Stimulated activated CD8-positive, alpha-beta memory T cell treated with anti-CD3 and anti-CD28 coated beads, Interleukin-12 subunit alpha, Interleukin-12 subunit beta, amount 100 ng/mL, for 1 hour (primary cell): ENCODE results near the gene LRRC15.

Experiments used
- DNase-seq: peaks from one replicate; pipeline ENCODE4 v3.0.0-alpha.2; 2020; ENCODE audit warnings: low read depth

Gene LRRC15

GRCh38 chr3:194364314-194364651 lies 5.3 kb downstream of the LRRC15 start:
- no peak for DNase-seq

GRCh38 chr3:194360568-194360967 lies 9.0 kb downstream of the LRRC15 start:
- DNase-seq = no peak

DNA sequence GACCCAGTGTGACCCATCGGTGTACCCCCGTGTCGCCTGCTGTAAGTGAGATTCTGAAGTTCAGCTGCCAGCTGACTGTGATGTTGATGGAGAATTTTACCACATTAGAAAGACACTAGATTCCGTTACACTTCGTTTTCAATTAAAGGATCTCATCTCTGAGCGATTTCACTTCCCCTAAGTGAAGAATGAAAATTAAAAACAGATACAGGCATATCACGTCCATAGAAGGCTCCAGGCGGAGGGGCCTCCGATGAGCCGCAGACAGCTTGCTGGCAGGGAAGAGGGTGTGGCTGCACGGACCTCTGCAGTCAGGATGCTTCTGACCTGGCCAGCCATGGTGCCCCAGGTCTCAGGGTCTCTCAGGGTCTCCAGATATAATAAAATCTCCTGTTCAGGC lies 11.9 kb downstream of the LRRC15 start:
- no peak for DNase-seq

GRCh38 chr3:194355379-194355778 lies 14.2 kb downstream of the LRRC15 start:
- DNase-seq = no peak

GRCh38 chr3:194354315-194354714 lies 15.2 kb downstream of the LRRC15 start:
- DNase-seq = no peak

DNA sequence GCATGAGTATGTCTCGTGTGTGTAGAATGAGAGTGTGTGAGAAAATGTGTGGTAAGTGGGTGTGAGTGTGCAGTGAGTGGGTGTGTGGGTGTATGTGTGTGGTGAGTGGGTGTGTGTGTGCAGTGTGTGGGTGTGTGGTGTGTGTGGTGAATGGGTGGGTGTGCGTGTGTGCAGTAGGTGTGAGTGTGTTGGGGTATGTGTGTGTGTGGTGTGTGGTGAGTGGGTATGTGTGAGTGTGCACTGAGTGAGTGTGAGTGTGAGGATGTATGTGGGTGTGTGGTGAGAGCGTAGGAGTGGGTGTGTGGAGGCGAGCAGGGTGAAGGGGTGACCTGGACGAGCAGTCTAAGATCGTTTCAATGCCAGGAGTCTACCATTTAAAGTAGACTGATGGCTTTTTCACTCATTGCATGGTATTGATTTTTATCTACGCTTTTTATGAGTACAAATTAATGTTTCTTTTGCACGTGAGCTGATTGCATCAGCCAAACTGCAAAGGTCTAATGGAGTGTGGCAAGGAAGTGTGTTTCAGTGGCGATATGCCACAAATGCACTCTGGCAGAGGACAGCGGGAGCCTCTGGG lies 16.8 kb downstream of the LRRC15 start:
- DNase-seq = no peak

DNA sequence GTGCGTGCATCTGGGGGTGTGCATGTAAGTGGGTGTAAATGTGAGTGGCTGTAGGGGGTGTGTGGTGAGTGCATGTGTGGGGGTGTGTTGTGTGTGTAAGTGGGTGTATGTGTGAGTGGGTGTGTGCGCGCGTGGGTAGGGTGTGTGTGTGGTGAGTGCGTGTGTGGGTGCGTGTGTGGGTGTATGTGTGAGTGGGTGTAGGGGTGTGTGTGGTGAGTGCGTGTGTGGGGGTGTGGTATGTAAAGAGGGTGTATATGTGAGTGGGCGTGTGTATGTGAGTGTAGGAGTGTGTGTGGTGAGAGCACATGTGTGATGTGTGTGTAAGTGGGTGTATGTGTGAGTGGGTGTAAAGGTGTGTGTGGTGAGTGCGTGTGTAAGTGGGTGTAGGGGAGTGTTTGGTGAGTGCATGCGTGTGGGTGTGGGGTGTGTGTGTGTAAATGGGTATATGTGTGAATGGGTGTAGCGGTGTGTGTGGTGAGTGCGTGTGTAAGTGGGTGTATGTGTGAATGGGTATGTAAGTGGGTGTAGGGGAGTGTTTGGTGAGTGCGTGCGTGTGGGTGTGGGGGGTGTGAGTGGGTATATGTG lies 17.5 kb downstream of the LRRC15 start:
- no peak for DNase-seq

DNA sequence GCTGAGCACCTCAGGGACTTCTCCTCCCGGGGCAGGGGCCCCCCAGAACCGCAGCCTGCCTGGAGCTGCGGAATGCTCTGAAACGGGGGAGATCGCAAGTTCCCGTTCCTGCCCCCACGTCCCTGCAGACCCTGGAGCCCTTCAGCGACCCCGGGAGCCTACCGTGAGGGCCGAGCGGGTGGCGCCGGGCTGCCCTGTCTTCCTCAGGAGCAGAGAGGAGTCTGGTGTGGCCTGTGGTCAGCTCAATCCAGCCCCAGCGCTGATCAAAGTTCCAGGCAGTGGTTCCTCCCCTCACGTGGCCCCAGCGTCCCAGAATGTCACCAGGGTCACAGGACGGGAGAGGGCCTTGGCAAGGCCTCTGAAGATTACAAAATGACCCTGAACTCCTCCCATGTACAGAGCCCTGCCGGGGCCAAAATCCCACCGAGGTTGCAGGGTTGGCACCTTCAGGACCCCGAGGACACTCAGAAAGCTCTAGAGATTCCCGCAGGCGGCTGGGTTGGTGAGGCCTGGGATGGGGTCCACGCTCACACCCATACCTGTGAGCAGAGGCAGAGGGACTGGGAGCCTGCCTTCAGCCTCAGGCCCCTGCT lies 18.4 kb downstream of the LRRC15 start, which contains the start of gene CPN2:
TSS of gene CPN2 (minus strand) at position 249 of the 593 bp plus-strand sequence. CDS start 8,626 bp downstream, outside the sequence.
- DNase-seq = no peak

DNA sequence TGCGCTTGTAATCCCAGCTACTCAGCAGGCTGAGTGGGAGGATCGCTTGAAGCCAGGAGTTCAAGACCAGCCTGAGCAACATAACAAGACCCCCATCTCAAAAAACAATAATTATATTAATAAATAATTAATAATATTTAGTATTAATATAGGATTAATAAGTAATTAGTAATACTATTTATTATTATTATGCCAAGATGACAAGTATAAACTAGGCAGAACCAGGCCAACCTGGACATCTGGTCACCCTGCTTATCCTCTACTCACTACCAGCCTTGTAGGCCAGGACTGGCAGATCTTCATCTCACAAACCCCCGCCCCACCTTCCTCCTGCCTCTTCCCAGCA lies 18.8 kb downstream of the LRRC15 start:
- DNase-seq = no peak

DNA sequence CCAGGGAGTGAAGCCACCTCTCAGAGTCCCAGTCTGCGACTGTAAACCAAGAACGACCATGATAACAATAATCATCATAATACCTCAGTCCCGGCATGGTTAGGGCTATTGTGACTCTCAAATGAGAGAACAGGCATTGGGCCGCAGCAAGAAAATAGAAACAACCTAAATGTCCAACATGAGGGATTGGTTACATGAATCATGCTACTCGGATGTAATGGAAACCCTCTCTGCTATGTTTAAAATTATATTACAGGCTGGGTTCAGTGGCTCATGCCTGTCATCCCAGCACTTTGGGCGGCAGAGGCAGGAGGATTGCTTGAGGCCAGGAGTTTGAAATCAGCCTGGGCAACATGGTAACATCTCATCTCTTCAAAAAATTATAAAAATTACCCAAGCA lies 21.2 kb downstream of the LRRC15 start:
- no peak for DNase-seq

- no peak for DNase-seq
Measured at GRCh38 chr3:194346621-194347020, 22.9 kb downstream of the LRRC15 start.

DNA sequence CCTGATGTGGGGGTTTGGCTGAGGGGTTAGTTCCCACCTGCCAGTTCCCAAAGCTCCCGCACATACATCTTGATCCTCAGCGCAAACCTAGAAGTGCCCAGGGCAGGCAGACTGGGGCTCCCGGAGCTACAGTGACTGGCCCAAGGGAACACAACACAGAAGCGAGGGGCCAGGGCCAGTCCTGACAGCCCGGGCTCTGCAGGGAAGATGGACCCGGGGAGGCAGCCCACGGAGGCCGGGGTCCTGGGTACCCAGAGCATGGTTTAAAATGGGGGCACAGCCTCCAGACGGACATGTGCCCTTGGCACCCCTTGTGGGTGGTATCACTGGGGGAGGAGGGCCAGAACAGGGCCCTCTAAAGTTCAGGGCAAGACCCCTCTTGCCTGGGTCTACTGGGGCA lies 23.5 kb downstream of the LRRC15 start:
- DNase-seq = no peak

DNA sequence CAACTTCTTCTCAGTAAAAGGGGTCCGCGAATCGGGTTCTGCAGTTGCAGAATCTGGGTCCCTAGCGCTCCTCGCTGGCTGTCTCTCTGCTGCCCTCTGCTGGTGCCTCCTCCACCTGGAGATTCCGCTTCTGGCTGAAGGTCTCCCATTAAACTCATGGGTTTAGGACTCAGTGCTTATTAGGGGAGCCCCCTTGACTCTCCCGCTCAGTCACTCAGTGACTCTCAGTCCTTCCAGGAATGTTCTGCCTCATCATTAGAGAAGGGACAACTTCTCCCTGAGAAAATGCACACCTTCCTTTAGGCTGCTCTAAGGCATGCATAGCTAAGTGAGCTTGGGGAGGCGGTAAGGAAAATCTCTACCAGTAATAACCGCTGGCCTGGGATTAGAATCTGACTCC lies 25.5 kb downstream of the LRRC15 start:
- peak; percentile 48 for DNase-seq

- no peak for DNase-seq
Measured at GRCh38 chr3:194343561-194343893, 26.0 kb downstream of the LRRC15 start.

DNA sequence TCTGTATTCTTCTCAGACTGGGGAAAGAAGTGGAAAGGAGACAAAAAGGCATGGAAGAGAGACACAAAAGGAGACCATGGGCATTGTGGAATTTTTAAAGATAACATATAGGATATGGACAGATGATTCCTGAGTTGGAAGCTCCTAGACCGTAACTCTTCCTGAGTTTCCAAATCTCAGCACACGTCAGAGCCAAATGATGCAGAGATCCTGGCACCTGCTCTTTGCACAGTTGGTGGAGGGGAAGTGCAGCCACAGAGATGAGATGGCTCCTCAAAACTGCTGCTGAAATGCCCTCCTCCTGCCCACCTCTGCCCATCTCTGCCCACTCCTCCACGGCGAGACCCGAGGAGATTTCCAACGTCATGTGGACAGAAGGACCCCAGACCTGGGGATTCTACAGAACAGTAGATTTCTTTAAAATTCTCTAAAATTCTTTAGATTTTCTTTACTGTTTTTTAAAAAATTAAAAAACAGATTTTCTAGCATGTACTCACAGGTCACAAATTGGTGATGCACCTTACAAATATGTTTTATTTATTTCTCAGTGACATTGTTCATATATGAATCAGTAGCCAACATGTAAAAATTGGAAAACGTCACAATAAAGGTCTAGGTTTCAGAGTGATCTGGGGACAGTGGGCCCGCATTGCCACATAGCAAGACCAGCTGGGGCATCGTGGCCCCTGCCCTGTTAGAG lies 26.5 kb downstream of the LRRC15 start:
- no peak for DNase-seq

DNA sequence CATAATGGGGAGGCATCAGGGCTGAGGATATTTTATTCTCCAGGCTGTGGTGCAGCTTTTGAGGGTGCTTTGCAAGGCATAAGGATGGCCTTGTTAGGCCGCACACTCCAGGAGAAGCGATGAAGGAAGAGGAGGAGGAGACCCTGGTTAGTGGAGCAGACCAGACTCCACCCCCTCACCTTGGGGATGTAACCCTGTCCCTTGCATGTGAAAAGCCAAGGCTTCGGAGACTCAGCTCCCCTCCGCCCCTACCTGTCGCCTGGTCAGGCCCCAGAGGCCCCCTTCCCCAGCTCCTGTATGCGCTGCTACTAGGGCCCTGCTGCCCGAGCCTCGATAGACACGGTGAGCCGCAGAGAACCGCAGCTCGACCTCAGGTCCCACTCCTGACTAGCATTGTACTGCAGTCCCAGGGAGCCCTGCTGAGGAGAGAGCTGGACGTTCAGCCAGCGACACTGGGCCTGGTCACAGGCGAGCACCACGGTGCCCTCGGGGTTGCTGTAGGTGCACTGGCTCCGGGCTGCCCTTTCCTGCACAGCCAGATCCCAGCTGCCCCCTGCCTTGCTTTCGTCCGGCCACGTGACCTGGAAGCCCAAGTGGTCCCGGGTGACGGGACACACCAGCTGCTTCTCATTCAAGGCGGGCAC lies 28.7 kb downstream of the LRRC15 start:
- no peak for DNase-seq

DNA sequence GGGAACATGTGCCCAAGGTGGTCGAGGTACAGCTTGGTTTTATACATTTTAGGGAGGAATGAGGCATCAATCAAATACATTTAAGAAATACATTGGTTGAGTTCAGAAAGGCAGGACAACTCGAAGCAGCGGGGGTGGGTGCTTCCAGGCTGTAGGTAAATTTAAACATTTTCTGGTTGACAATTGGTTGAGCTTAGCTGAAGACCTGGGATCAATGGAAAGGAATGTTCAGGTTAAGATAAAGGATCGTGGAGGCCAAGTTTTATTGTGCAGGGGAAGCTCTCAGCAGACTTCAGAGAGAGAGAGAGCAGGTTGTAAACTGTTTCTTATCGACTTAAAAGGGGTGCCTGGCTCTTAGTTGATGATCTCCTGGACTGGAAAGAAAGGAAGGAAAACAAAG lies 29.7 kb downstream of the LRRC15 start:
- no peak for DNase-seq

GRCh38 chr3:194339356-194339755 lies 30.2 kb downstream of the LRRC15 start:
- DNase-seq = no peak

DNA sequence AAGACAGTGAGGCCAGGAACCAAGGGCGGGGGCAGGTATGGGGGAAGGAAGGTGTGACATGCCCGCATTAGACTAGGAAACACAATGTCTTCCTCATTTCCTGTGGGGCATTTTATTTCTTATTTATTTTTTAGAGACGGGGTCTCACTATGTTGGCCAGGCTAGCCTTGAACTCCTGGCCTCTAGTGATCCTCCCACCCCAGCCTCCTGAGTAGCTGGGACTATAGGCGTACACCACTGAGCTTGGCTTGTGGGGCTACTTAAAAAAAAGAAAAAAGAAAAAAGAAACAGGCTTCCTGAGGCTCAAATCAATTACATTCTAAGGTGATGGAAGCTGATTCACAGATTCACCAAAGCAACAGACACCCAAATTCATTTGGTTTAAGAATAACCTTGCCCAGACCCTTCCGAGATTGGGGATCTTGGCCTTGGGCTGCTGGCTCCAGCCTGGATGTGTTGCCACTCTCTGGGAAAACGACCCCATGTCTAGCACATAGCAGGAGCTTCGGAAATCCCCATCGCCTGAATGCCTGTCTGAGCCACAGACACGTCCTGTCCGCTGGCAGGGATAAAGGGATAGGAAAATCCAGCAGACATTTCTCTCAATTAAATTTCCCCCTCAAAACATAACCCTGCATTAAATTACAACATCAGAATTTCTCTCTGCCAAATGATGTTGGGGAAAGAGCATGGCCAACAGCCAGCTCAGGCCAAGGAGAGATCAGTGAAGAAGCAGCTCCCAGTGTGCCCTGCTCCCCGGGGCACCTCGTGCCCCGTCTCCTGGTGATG lies 31.4 kb downstream of the LRRC15 start:
- no peak for DNase-seq

- no peak for DNase-seq
Measured at GRCh38 chr3:194336601-194337355, 32.8 kb downstream of the LRRC15 start.

GRCh38 chr3:194333981-194334320 lies 35.6 kb downstream of the LRRC15 start:
- no peak for DNase-seq
